ENCODE data around the gene MICAL2.

GRCh38 chr11:12102588-12103410, 7.6 kb upstream of the MICAL2 start:
- peak; percentile 43 for TF ChIP-seq RAD21 (IDR thresholded peaks at IDR 0.05; ENCODE audit: low read depth)
- no peak for TF ChIP-seq EP300 (IDR thresholded peaks at IDR 0.05; ENCODE audit: borderline replicate concordance)
- no peak for TF ChIP-seq MAX (IDR thresholded peaks at IDR 0.05)
- no peak for TF ChIP-seq CREB1 (IDR thresholded peaks at IDR 0.05; ENCODE audit: low read depth)
- TF ChIP-seq YY1 (IDR thresholded peaks at IDR 0.05; ENCODE audit: low read depth) = no peak
- TF ChIP-seq USF1 (IDR thresholded peaks at IDR 0.05) = no peak
- no peak for TF ChIP-seq CEBPB (IDR thresholded peaks at IDR 0.05)
- TF ChIP-seq TAF1 (IDR thresholded peaks at IDR 0.05; ENCODE audit: low read depth) = no peak
- no peak for TF ChIP-seq REST (IDR thresholded peaks at IDR 0.05; ENCODE audit: low read depth)

Measured in Ishikawa (cell line).